GM23248 (cell line): ENCODE results near the gene INKA1.

Source experiments
- EZH2 ChIP-seq: fragments of 200-600 bp; sonication (generic); IDR thresholded peaks from 2 replicates; pipeline ENCODE4 v1.6.1; 2018; ENCODE audit warnings: antibody characterized with exemption, mild to moderate bottlenecking; ENCODE audit not compliant: insufficient read depth, poor library complexity, severe bottlenecking
- EZH2phosphoT487 ChIP-seq: fragments of 200-600 bp; sonication (generic); IDR thresholded peaks from 2 replicates; pipeline ENCODE4 v1.6.1; 2018; ENCODE audit warnings: antibody characterized with exemption, moderate library complexity, mild to moderate bottlenecking, low read depth; ENCODE audit not compliant: insufficient read depth

GRCh38 chr3:49826016-49826415 lies 23.0 kb downstream of the INKA1 start:
- TF ChIP-seq EZH2, result no peak
- no peak for TF ChIP-seq EZH2phosphoT487
